HG02981 (cell line): ENCODE results near the gene DTNA.
"Not testable (repeated sequence)": the region's sequence is repeated elsewhere in the genome, so short reads cannot be mapped to it uniquely, and the experiment has no call there.

ENCODE experiments used
- ATAC-seq: cut with Tn5 transposase; IDR thresholded peaks from one replicate; pipeline ENCODE4 v1.9.1; 2021; ENCODE audit warnings: mild to moderate bottlenecking, moderate library complexity; ENCODE audit not compliant: unreplicated experiment

Gene DTNA

DNA sequence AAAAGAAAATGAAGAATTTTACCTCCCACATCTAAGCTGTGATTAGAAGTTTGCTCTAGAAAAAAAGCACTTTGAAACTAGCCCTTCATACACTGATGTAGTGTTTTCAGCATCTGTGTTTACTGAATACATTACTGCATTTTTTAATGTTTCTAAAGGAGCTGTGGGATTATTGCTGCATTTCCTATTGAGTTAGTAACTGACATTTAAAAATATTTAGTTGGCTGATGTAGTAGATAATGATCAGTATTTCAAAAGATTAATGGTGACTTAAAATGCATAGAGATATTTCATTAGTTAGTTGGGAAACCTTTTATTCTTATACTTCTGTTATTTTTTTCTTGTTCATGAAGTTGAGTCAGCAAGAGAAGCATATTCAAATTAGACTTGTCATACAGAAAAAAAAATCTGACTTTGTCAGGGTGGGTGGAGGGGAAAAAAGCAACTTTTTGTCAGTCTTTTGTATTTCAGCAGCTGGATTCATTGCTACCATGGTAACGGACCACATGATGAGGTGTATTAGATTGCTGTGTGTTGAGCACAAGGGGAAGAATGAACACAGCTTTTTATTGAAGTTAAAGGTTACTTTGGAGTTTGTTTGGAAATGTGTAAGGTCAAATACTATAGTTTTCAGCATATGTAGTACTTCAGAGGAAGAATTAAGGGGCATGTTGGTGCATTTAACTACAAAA is at the start of gene DTNA:
Gene DTNA (plus strand): TSS at position 549 of the 692 bp plus-strand sequence. CDS start 45,679 bp downstream, outside the sequence.
- no peak for ATAC-seq

DNA sequence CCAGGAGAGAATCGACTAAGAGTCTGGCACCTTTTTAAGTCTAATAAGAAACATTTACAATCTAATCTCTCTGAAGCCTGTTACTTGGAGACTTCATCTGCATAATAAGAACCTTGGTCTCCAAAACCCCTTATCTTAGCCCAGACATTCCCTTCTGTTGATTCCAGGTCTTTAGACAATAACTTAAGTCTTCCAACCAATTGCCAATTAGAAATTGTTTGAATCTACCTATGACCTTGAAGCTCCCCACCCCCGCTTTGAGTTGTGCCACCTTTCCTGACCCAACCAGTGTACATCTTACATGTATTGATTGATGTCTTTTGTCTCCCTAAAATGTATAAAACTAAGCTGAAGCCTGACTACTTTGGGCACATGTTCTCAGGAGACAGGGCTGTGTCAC is 49.5 kb upstream of the DTNA start:
- no peak for ATAC-seq

- peak; percentile 91 for ATAC-seq
Measured at GRCh38 chr18:34661464-34662087, 48.5 kb upstream of the DTNA start.

DNA sequence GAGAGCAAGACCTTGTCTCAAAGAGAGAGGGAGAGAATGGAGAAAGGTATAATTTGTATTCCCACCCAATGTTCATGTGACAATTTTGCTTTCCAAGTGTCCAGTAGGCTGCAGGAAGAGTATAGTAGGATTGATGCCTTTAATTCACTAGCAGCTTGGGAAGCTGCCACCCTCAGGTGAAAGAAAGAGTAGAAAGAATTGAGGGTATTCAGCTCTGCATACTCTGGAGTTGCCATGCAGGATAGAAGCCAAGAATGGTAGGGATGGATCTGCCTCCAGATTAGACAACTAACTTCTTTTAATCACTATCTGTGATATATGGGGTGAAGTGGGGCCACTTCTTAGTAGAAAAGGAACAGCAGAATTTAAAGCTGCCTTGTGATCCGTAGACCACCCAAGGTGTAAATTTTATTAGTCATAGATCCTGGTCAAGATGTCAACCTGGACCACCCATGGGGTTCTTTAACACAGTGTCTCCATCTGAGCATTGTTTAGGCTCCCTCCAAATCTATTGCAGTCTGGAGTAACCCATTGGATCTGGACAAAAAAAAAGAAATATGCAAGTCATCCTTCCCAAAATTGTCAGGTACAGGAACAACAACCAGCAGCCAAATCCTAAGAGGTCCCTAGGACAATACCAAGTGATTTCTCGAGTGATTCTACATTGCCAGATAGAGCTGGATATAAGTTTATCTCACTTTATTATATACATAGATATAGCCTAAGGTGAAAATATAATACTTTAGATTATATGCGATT is 33.1 kb upstream of the DTNA start:
- no peak for ATAC-seq

DNA sequence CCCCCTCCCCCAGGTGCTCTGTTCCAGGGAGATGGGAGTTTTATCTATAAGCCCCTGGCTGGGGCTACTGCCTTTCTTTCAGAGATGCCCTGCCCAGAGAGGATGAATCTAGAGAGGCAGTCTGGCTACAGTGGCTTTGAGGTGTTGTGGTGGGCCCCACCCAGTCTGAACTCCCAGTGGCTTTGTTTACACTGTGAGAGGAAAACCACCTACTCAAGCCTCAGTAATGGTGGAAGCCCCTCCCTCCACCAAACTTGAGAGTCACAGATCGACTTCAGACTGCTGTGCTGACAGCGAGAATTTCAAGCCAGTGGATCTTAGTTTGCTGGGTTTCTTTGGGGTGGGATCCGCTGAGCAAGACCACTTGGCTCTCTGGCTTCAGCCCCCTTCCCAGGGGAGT is 20.3 kb upstream of the DTNA start:
- not testable (repeated sequence) for ATAC-seq

DNA sequence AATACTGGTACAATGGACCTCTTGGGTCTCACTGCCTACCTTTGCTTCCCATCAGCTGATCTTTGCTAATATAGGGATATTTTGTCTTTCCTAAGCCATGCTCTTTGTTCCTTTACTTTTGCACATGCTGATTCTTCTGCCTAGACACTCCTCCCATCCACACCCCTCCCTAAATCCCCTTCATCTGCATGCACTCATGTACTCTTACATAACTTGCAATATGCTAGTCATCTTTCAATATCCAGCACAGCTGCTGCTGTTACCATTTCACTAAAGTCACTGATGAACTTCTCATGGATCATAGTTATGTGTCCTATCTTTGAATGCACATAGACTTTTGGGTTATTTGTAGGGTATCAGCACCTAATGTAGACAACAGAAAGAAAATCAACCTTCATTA is 18.5 kb upstream of the DTNA start:
- ATAC-seq = no peak

DNA sequence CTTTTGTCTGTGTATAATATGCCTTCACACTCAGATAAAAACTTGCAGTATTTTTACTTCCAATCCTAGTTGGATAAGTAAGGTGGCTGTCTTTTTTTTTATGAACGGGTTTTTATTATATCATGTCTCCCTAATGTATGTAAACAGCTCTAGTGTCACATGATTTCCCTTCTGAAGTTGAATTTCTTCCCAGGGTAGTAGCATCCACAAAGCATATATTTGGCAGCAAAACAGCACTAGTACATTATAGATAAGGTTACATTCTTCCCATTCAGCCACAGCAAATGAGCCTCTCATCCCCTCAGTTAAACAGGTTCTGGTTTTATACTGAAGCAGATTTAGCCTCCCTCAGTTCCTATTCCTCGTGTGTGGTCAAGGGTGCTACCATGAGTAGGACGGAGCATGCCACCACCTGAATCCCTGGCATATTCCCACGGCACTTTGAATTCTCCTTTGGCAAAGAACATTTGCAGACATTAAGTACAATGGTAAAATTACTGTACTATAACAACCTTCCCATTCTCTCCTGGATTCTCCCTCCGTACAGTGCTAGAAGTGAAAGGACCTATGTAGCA is 15.4 kb upstream of the DTNA start:
- ATAC-seq = no peak

GRCh38 chr18:34695310-34695709 is 14.8 kb upstream of the DTNA start:
- no peak for ATAC-seq

GRCh38 chr18:34696671-34697070 is 13.4 kb upstream of the DTNA start:
- no peak for ATAC-seq

- ATAC-seq = no peak
Measured at GRCh38 chr18:34697233-34697632, 12.9 kb upstream of the DTNA start.

- no peak for ATAC-seq
Measured at GRCh38 chr18:34697891-34698290, 12.2 kb upstream of the DTNA start.

- no peak for ATAC-seq
Measured at GRCh38 chr18:34701911-34702310, 8.2 kb upstream of the DTNA start.

GRCh38 chr18:34702814-34703213 is 7.3 kb upstream of the DTNA start:
- no peak for ATAC-seq

GRCh38 chr18:34704074-34704473 is 6.0 kb upstream of the DTNA start:
- no peak for ATAC-seq

DNA sequence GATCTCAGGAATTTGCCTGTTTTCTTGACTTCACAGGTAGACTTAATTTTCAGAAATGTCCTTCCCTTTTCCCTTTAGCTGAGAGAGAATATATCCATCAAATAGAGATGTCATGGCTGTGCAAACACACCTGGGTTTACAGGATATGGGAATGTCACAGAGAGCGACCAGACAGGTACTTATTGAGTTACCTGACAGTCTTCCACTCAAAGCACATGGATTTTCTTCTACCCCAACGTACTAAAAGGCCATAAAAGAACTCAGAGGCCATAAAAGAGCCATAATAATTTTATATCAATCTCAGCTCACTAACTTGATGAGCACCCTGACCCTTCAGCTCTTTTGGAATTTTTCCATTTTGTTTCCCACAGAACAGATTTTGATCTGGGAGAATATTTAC is 5.3 kb upstream of the DTNA start:
- no peak for ATAC-seq

DNA sequence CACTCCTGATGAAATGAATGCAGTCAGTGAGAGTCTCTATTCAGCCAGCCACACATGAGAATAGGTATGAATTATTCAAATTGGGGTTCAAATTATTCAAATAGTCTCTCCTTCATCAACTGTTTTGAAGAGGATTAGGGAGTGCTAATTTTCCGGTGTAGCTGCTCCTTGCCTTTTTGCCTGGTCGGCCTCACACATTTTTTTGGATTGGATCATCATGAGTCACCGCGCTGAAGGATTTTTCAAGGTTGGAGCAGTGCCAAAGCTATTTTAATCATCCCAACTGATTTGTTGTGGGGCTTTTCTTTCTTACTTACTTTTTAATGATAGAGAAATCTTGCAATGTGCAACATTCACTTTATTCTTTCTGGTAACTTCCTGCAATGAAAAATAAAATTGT is 2.4 kb upstream of the DTNA start:
- ATAC-seq = no peak

DNA sequence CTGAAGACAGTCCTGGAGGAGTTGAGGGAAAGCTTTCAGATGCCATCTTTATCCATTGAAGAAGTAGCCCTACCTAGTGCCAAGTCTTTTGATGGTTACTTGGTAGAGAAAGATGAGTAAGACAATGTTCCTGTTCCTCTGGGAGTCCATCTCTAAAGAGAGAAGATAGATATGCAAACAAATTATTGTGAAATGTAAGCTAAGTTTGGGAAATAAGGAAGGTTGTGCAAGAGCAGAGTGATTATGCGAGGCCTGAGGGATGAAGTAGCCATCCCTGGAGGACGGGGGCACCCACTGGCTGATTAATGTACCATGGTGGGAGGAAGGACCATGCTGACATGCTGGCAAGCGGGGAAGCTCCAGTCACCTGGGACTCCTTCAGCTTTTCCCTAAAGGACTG is 994 bp upstream of the DTNA start:
- no peak for ATAC-seq

DNA sequence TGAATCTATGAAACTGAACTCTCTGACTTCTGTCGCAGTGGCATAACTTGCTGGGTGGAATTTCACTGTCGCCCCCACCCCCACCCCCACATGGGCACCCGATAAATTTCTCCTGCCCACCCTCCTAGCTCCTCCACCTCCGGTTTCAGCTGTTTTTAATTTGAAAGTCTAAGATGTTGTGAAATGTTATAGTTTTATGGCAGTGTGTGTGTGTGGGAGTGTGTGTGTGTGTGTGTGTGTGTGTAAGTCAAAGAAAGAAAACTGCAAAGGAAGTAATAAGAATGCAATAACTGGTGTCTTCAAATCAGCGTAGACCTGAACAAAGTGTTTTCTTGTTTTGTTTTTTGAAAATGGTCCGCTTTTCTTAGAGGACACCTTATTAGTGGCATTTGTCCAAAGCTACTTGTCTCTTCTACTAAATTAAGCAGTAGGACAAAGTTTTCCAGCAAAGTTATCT is 388 bp downstream of the DTNA start:
- no peak for ATAC-seq

DNA sequence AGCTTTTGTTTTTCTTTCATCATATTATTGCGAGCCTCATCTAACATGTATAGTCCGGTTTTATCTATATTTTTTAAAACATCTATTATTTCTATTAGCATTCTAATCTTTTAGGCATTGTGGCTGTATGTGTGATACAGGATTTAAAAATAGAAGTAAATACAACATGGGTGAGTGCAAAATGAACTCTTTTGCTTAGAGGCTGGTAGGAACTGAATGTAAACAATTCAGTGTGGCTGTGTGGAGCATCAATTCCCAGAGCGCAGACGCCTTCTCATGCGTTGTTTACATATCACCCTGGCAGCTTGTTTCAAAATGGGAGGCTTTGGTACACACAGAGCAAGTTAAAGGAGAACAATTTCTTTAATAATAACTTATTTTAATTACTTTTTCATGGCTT is 836 bp downstream of the DTNA start:
- ATAC-seq = no peak

DNA sequence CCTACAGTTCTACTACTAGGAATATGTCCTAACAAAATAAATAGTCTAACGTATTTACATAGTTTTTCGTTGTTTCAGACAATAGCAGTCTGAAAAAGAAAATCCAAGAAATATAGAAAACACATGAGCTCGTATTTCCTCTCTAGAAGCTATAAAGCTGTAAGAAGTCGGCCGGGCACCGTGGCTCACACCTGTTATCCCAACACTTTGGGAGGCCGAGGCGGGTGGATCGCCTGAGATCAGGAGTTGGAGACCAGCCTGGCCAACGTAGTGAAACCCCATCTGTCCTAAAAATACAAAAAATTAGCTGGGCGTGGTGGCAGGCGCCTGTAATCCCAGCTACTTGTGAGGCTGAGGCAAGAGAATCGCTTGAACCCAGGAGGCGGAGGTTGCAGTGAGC is 6.0 kb downstream of the DTNA start:
- not testable (repeated sequence) for ATAC-seq

GRCh38 chr18:34718610-34719009 is 8.5 kb downstream of the DTNA start:
- no peak for ATAC-seq

- no peak for ATAC-seq
Measured at GRCh38 chr18:34720220-34720619, 10.1 kb downstream of the DTNA start.
